GM19397 (cell line): ENCODE measurements around the gene MLX.
A peak's percentile ranks its signal among the peaks of the same experiment; 100 is the strongest.
"Not testable (repeated sequence)": the region's sequence is repeated elsewhere in the genome, so short reads cannot be mapped to it uniquely, and the experiment has no call there.

Experiments used
- ATAC-seq: cut with Tn5 transposase; IDR thresholded peaks from one replicate; pipeline ENCODE4 v1.9.1; 2021; ENCODE audit warnings: mild to moderate bottlenecking, moderate library complexity; ENCODE audit not compliant: unreplicated experiment

Gene MLX

GRCh38 chr17:42554250-42555121 is 12.4 kb upstream of the MLX start:
- peak; percentile 74 for ATAC-seq

GRCh38 chr17:42555122-42555622 is 11.7 kb upstream of the MLX start:
- no peak for ATAC-seq

GRCh38 chr17:42555961-42556617 is 10.8 kb upstream of the MLX start:
- ATAC-seq = not testable (repeated sequence)

- ATAC-seq = no peak
Observed at GRCh38 chr17:42559075-42559474, 7.8 kb upstream of the MLX start.

- no peak for ATAC-seq
Observed at GRCh38 chr17:42560246-42560645, 6.7 kb upstream of the MLX start.

GRCh38 chr17:42561897-42562387 is 5.0 kb upstream of the MLX start, which contains the start of gene COASY:
TSS of gene COASY (plus strand) at chr17:42562148. CDS start at chr17:42562623, 475 bp downstream.
- no peak for ATAC-seq

- ATAC-seq = no peak
Observed at GRCh38 chr17:42562388-42563142, 4.3 kb upstream of the MLX start.

- no peak for ATAC-seq
Observed at GRCh38 chr17:42563143-42563509, 3.8 kb upstream of the MLX start.

GRCh38 chr17:42563543-42563942 is 3.4 kb upstream of the MLX start:
- no peak for ATAC-seq

- ATAC-seq = no peak
Observed at GRCh38 chr17:42563950-42564349, 3.0 kb upstream of the MLX start.

GRCh38 chr17:42564815-42565522 is 1.9 kb upstream of the MLX start:
- no peak for ATAC-seq

- no peak for ATAC-seq
Observed at GRCh38 chr17:42565523-42566214, 1.2 kb upstream of the MLX start.

- ATAC-seq = peak; percentile 2
Observed at GRCh38 chr17:42566215-42566882, 551 bp upstream of the MLX start.

- no peak for ATAC-seq
Observed at GRCh38 chr17:42568341-42569111, 1.6 kb downstream of the MLX start.

GRCh38 chr17:42571435-42572225 is 4.7 kb downstream of the MLX start:
- ATAC-seq = no peak

- ATAC-seq = no peak
Observed at GRCh38 chr17:42573095-42573494, 6.2 kb downstream of the MLX start.

GRCh38 chr17:42574463-42574862 is 7.6 kb downstream of the MLX start:
- no peak for ATAC-seq

- no peak for ATAC-seq
Observed at GRCh38 chr17:42577140-42577531, 10.2 kb downstream of the MLX start.
